ENCODE measurements around the gene STXBP6.
"Not testable (repeated sequence)": the region's sequence is repeated elsewhere in the genome, so short reads cannot be mapped to it uniquely, and the experiment has no call there.

The STXBP6 gene

GRCh38 chr14:24940213-24940783 is 109.6 kb downstream of the STXBP6 start:
- no peak overlapping the region for H3K4me3 ChIP-seq (ENCODE audit: low read depth, low read length)
- DNase-seq (ENCODE audit: low read depth) = no peak
- no peak for TF ChIP-seq CTCF (conservative IDR thresholded peaks at IDR 0.05; ENCODE audit: low read depth, low read length)

- no peak for TF ChIP-seq CTCF (conservative IDR thresholded peaks at IDR 0.05; ENCODE audit: low read depth, low read length)
- no peak overlapping the region for H3K4me3 ChIP-seq (ENCODE audit: low read depth, low read length)
- DNase-seq (ENCODE audit: low read depth) = peak; percentile 4
These were observed 111.4 kb downstream of the STXBP6 start for GRCh38 chr14:24938593-24938992.

DNA sequence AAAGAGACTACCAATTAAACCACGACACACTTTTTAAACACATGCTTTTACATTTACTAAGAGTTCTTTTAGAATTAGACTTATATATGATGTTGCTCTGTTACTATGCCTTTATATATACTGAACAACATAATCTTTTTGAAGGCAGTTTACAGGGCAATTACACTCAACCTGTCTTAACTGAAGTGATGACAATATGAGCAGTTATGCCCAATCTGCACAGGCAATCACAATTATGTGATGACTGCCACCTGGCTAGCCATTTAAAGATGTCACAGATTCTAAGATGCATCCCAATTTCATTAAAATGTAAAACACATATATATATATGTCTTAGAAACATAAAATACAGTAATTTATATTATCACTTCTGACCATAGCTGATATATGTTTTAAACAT is 112.6 kb downstream of the STXBP6 start:
- DNase-seq (ENCODE audit: low read depth) = no peak
- no peak overlapping the region for H3K4me3 ChIP-seq (ENCODE audit: low read depth, low read length)
- TF ChIP-seq CTCF (conservative IDR thresholded peaks at IDR 0.05; ENCODE audit: low read depth, low read length) = no peak

- not testable (repeated sequence) for H3K4me3 ChIP-seq (ENCODE audit: low read depth, low read length); DNase-seq (ENCODE audit: low read depth)
These were observed 113.2 kb downstream of the STXBP6 start for GRCh38 chr14:24936773-24937172.

DNA sequence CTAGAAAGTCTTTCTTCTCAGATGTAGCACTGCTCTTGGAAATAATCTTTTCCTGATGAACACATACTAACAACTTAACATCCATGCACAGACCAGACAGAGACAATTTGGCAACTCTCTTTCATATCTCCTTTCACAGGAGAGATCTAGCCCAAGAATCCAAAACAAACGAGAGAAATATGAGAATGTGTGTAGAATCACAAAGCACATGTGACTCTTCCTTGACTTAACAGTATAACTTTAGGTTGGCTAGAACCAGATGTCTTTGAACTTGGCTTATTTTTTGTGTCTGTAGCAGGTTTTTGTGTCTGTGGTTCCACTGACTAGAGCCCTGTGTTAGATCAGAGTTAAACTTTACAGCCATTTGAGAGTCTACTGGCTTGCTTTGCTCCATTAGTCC is 114.2 kb downstream of the STXBP6 start:
- H3K4me3 ChIP-seq (ENCODE audit: low read depth, low read length) = no peak overlapping the region
- DNase-seq (ENCODE audit: low read depth) = peak; percentile 52
- TF ChIP-seq CTCF (conservative IDR thresholded peaks at IDR 0.05; ENCODE audit: low read depth, low read length) = no peak

DNA sequence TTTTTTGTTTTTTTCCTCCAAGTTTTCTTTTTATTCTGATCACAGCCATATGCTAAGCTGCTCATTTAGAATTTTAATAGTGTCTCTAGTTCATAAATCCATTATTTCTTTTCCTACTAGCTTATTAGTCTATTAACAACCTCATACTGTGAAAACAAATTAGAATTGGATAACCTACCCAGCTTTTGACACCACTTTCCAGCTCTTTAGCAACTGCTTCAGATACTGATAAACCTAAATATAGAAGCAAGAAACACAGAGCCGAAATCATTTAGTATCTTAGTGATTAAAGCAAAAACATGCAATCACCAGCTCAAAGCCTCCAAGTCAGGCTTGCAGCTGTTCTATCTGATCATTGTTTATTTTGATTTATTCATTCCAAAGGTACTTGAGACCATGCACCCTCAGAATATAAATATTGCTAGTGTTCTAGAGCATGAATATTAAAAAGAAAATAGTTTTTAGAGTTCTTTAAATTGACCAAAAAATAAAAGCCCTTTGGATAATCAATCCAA is 121.5 kb downstream of the STXBP6 start:
- TF ChIP-seq CTCF (conservative IDR thresholded peaks at IDR 0.05; ENCODE audit: low read depth, low read length) = no peak
- no peak overlapping the region for H3K4me3 ChIP-seq (ENCODE audit: low read depth, low read length)
- peak; percentile 35 for DNase-seq (ENCODE audit: low read depth)

DNA sequence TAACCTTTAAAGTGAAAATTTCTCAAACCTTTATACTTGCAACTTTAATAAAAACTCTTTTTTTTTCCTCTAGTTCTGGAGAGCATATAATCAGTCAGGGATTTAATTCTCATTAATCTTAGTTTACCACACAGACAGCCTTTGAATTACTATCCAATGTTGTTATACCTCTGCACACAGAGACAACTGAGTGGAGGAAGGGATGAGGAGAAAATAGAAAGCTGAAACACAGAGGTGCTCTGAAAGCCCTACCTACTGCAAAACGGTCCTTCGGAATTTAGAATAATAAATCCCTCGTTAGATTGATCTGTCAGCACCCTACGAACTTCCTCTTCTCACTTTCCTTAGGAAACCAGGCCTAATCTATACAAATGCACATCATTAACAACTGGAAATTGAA is 122.1 kb downstream of the STXBP6 start:
- TF ChIP-seq CTCF (conservative IDR thresholded peaks at IDR 0.05; ENCODE audit: low read depth, low read length) = no peak
- no peak overlapping the region for H3K4me3 ChIP-seq (ENCODE audit: low read depth, low read length)
- DNase-seq (ENCODE audit: low read depth) = no peak
